ENCODE measurements around the gene BID. TPM values are rescaled to one million over a fixed set of nuclear protein-coding genes. Genes with fewer than 3 reads are reported as not detected.

BID gene
- total RNA-seq, 6 experiments from 2014 or later = 48.7 to 61.0 (median 50.6) TPM

- Mint-ChIP-seq H3K4me3 (0 out of 2 replicates have a peak overlapping the region, but pooled peaks have one; percentile 28), H3K27ac (peak overlapping the region; percentile 99), H3K4me1 (ENCODE audit: low read depth) (peaks cover 44% of the 10 kb centered on the region), H3K27me3 (ENCODE audit: insufficient read depth) (no peaks in the 10 kb centered on the region; the same call in 1 of the 2 replicates), H3K36me3 (ENCODE audit: low read depth) (peaks cover 24% of the 10 kb centered on the region), H3K9me3 (no peaks in the 10 kb centered on the region)
- TF ChIP-seq CTCF (IDR thresholded peaks at IDR 0.05) = no peak
- DNase-seq = no peak
Observed at GRCh38 chr22:17724678-17725499, 49.4 kb downstream of the BID start.

DNA sequence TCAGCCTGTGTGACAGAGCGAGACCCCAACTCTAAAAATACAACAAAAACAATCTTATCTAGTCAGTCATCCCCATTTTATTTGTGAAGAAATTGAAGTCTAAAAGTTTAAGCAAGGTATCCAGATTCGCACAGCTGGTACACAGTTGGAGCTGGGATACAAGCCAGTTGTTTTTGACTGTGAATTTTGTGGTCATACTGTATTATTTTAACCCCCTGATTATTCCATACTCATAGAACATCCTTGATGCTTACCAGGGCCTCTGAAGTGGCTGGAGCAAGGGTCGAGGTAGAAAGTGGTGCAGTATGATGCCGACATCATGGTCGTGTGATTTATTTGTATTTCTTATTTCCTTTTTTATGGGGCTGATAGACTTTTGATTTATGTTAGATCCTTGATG lies 50.0 kb downstream of the BID start:
- Mint-ChIP-seq H3K36me3 (ENCODE audit: low read depth) (peaks cover 27% of the 10 kb centered on the region), H3K27me3 (ENCODE audit: insufficient read depth) (no peaks in the 10 kb centered on the region), H3K4me1 (ENCODE audit: low read depth) (peaks cover 44% of the 10 kb centered on the region), H3K4me3 (no peak overlapping the region), H3K27ac (peak overlapping the region; percentile 99; the same call in 1 of the 2 replicates), H3K9me3 (no peaks in the 10 kb centered on the region)
- TF ChIP-seq CTCF (IDR thresholded peaks at IDR 0.05) = no peak
- no peak for DNase-seq

DNA sequence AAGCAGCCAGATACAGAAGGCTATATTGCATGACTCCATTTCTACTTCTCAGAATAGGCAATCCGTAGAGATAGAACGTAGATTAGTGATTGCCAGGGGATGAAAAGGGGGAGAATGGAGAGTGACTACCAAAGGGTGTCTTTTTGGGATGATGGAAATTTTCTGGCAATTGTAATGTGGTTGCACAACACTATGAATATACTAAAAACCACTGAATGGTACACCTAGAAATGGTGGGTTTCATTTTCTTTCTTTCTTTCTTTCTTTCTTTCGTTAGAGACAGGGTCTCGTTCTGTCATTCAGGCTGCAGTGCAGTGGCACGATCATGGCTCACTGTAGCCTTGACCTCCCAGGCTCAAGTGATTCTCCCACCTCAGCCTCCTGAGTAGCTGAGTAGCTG lies 54.4 kb downstream of the BID start:
- TF ChIP-seq CTCF (IDR thresholded peaks at IDR 0.05) = no peak
- H3K4me3 Mint-ChIP-seq = no peak overlapping the region
- no peaks in the 10 kb centered on the region for H3K9me3 Mint-ChIP-seq
- H3K27me3 Mint-ChIP-seq (ENCODE audit: insufficient read depth) = no peaks in the 10 kb centered on the region
- H3K27ac Mint-ChIP-seq = no peak overlapping the region
- peaks cover 19% of the 10 kb centered on the region for H3K36me3 Mint-ChIP-seq (ENCODE audit: low read depth)
- no peak for DNase-seq
- H3K4me1 Mint-ChIP-seq (ENCODE audit: low read depth) = peaks cover 39% of the 10 kb centered on the region

GRCh38 chr22:17717708-17718107 lies 56.6 kb downstream of the BID start:
- no peaks in the 10 kb centered on the region for H3K27me3 Mint-ChIP-seq (ENCODE audit: insufficient read depth)
- no peak for DNase-seq
- no peak for TF ChIP-seq CTCF (IDR thresholded peaks at IDR 0.05)
- peaks cover 36% of the 10 kb centered on the region for H3K4me1 Mint-ChIP-seq (ENCODE audit: low read depth)
- H3K36me3 Mint-ChIP-seq (ENCODE audit: low read depth) = peaks cover 14% of the 10 kb centered on the region
- H3K9me3 Mint-ChIP-seq = no peaks in the 10 kb centered on the region
- no peak overlapping the region for H3K4me3 Mint-ChIP-seq
- H3K27ac Mint-ChIP-seq = peak overlapping the region; percentile 72

DNA sequence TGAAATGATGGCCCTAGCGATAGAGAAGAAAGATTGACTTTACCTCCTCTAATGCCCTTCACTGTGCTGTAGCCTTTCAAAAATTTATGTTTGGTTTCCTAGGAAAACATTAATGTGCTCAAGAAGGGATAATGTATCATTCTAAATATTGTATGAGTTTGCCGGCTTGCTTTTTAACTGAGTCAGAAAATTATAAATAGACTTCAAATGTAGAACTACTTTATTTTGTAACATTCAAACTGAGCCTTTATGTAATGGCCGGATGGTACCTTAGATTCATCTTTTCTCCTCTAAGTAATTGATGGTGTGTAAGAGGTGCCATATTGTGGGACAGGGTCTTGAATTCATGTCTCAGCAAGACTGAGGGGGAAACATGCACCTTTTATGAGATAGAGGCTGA lies 57.7 kb downstream of the BID start:
- Mint-ChIP-seq H3K4me1 (ENCODE audit: low read depth) (peaks cover 42% of the 10 kb centered on the region), H3K36me3 (ENCODE audit: low read depth) (peaks cover 14% of the 10 kb centered on the region)
- TF ChIP-seq CTCF (IDR thresholded peaks at IDR 0.05) = no peak

More for the DNA sequence above, 57.7 kb downstream of the BID start:
- Mint-ChIP-seq H3K9me3 (no peaks in the 10 kb centered on the region), H3K27ac (no peak overlapping the region), H3K4me3 (no peak overlapping the region), H3K27me3 (ENCODE audit: insufficient read depth) (no peaks in the 10 kb centered on the region)
- DNase-seq = no peak

Data from HFFc6 (cell line).